OCI-LY3 (cell line): ENCODE measurements around the gene EXPH5.

Experiments
- H2AFZ ChIP-seq: fragments of 200-600, 300-600 bp; shearing (Covaris generic); 2 replicates; pipeline ENCODE4 v1.6.0; 2014; ENCODE audit warnings: antibody characterized with exemption, low read depth, low read length
- H3K27ac ChIP-seq: fragments of 200-600, 300-600 bp; sonication (generic); 2 replicates; pipeline ENCODE4 v1.5.1; 2014; ENCODE audit warnings: mild to moderate bottlenecking, low read length, moderate library complexity, mixed read lengths
- H3K27me3 ChIP-seq: fragments of 200-600, 300-600 bp; sonication (generic); 2 replicates; pipeline ENCODE4 v1.6.1; 2014; ENCODE audit warnings: low read depth, low read length, mixed read lengths
- H3K36me3 ChIP-seq: fragments of 200-600, 300-600 bp; sonication (generic); replicated peaks from 2 replicates; pipeline ENCODE3; 2014; ENCODE audit warnings: low read depth, low read length, mixed read lengths
- H3K4me1 ChIP-seq: fragments of 300-600, 200-600 bp; sonication (generic); 2 replicates; pipeline ENCODE4 v1.6.1; 2014; ENCODE audit warnings: low read length, mixed read lengths
- H3K4me2 ChIP-seq: fragments of 200-600, 300-600 bp; sonication (generic); 2 replicates; pipeline ENCODE4 v1.6.1; 2014; ENCODE audit warnings: low read length, mixed read lengths
- H3K4me3 ChIP-seq: fragments of 300-600, 200-600 bp; sonication (generic); 2 replicates; pipeline ENCODE4 v1.5.1; 2014; ENCODE audit warnings: antibody characterized with exemption, mild to moderate bottlenecking, low read length, moderate library complexity
- H3K79me2 ChIP-seq: fragments of 300-600, 200-600 bp; shearing (Covaris generic); 2 replicates; pipeline ENCODE4 v1.6.1; 2014; ENCODE audit warnings: mild to moderate bottlenecking, low read length, mixed read lengths
- H3K9ac ChIP-seq: fragments of 300-600, 200-600 bp; shearing (Covaris generic); 2 replicates; pipeline ENCODE4 v1.6.0; 2014; ENCODE audit warnings: mild to moderate bottlenecking, low read length, moderate library complexity
- H3K9me3 ChIP-seq: fragments of 200-600, 300-600 bp; shearing (Covaris generic); 2 replicates; pipeline ENCODE4 v1.6.1; 2014; ENCODE audit warnings: low read length, mixed read lengths; ENCODE audit not compliant: insufficient read depth
- H4K20me1 ChIP-seq: fragments of 200-600, 300-600 bp; sonication (generic); 2 replicates; pipeline ENCODE4 v1.6.1; 2016; ENCODE audit warnings: low read length, mixed read lengths; ENCODE audit not compliant: insufficient read depth
- CTCF ChIP-seq: fragments of 200-600, 300-600 bp; sonication (generic); IDR thresholded peaks from 2 replicates; pipeline ENCODE4 v1.5.1; 2014; ENCODE audit warnings: antibody characterized with exemption, low read length, low read depth
- EZH2phosphoT487 ChIP-seq: fragments of 200-600 bp; shearing (Covaris generic); IDR thresholded peaks from 2 replicates; pipeline ENCODE4 v1.6.1; 2018; ENCODE audit warnings: antibody characterized with exemption, mixed run types, low read depth

The EXPH5 gene

GRCh38 chr11:108522318-108522717 is 71.2 kb downstream of the EXPH5 start:
- H3K27ac ChIP-seq = no peak overlapping the region
- H3K9me3 ChIP-seq = no peaks in the 10 kb centered on the region
- no peak overlapping the region for H2AFZ ChIP-seq
- H3K36me3 ChIP-seq = no peaks in the 10 kb centered on the region
- no peaks in the 10 kb centered on the region for H4K20me1 ChIP-seq
- TF ChIP-seq EZH2phosphoT487 (no peak), CTCF (no peak)
- no peaks in the 10 kb centered on the region for H3K27me3 ChIP-seq
- H3K4me3 ChIP-seq = no peak overlapping the region
- no peak overlapping the region for H3K9ac ChIP-seq
- H3K4me1 ChIP-seq = no peaks in the 10 kb centered on the region
- no peaks in the 10 kb centered on the region for H3K79me2 ChIP-seq
- H3K4me2 ChIP-seq = no peak overlapping the region

- Histone ChIP-seq H2AFZ (no peak overlapping the region), H3K79me2 (no peaks in the 10 kb centered on the region), H3K4me3 (no peak overlapping the region), H4K20me1 (no peaks in the 10 kb centered on the region), H3K27ac (no peak overlapping the region), H3K4me2 (no peak overlapping the region), H3K27me3 (no peaks in the 10 kb centered on the region), H3K4me1 (no peaks in the 10 kb centered on the region), H3K9ac (no peak overlapping the region), H3K36me3 (no peaks in the 10 kb centered on the region), H3K9me3 (no peaks in the 10 kb centered on the region)
- no peak for TF ChIP-seq CTCF
- no peak for TF ChIP-seq EZH2phosphoT487
Observed at GRCh38 chr11:108518581-108518980, 75.0 kb downstream of the EXPH5 start.

- no peaks in the 10 kb centered on the region for H4K20me1 ChIP-seq
- no peaks in the 10 kb centered on the region for H3K27me3 ChIP-seq
- H3K9ac ChIP-seq = no peak overlapping the region
- no peaks in the 10 kb centered on the region for H3K36me3 ChIP-seq
- H3K4me2 ChIP-seq = no peak overlapping the region
- H3K9me3 ChIP-seq = no peaks in the 10 kb centered on the region
- no peak for TF ChIP-seq CTCF
- TF ChIP-seq EZH2phosphoT487 = no peak
- no peak overlapping the region for H3K4me3 ChIP-seq
- no peaks in the 10 kb centered on the region for H3K4me1 ChIP-seq
- H3K79me2 ChIP-seq = no peaks in the 10 kb centered on the region
- H3K27ac ChIP-seq = no peak overlapping the region
- H2AFZ ChIP-seq = no peak overlapping the region
Observed at GRCh38 chr11:108516125-108516524, 77.4 kb downstream of the EXPH5 start.

- no peaks in the 10 kb centered on the region for H3K9me3 ChIP-seq
- no peak for TF ChIP-seq CTCF
- no peak for TF ChIP-seq EZH2phosphoT487
- H4K20me1 ChIP-seq = no peaks in the 10 kb centered on the region
- H2AFZ ChIP-seq = no peak overlapping the region
- no peaks in the 10 kb centered on the region for H3K79me2 ChIP-seq
- no peak overlapping the region for H3K4me2 ChIP-seq
- H3K36me3 ChIP-seq = no peaks in the 10 kb centered on the region
- H3K27ac ChIP-seq = no peak overlapping the region
- H3K27me3 ChIP-seq = no peaks in the 10 kb centered on the region
- H3K4me3 ChIP-seq = no peak overlapping the region
- no peak overlapping the region for H3K9ac ChIP-seq
- H3K4me1 ChIP-seq = no peaks in the 10 kb centered on the region
Observed at GRCh38 chr11:108512708-108513107, 80.9 kb downstream of the EXPH5 start.
